Measurements from ENCODE around the gene HELZ.

Gene HELZ

GRCh38 chr17:67032985-67033384 is 212.0 kb downstream of the HELZ start:
- no peaks in the 10 kb centered on the region for H3K79me1 ChIP-seq (ENCODE audit: low read length)
- H2BK12ac ChIP-seq (ENCODE audit: low read length): no peak overlapping the region
- peaks cover 3% of the 10 kb centered on the region for H3K9me3 ChIP-seq (ENCODE audit: insufficient read depth, low read depth, low read length)
- H3K36me3 ChIP-seq (ENCODE audit: control insufficient read depth in 1 of 2, insufficient read depth in 2 of 2, low read length in 2 of 2): peaks cover 5 to 6% of the 10 kb centered on the region in 2 experiments
- no peak overlapping the region for H3K14ac ChIP-seq (ENCODE audit: low read length)
- H3K4me2 ChIP-seq (ENCODE audit: low read length): no peak overlapping the region
- H4K8ac ChIP-seq (ENCODE audit: low read depth, low read length): no peak overlapping the region
- no peak overlapping the region for H2BK120ac ChIP-seq (ENCODE audit: insufficient read depth, low read length, poor library complexity)
- H3K27me3 ChIP-seq (ENCODE audit: insufficient read depth, low read length): no peaks in the 10 kb centered on the region
- no peaks in the 10 kb centered on the region for H3K4me1 ChIP-seq (ENCODE audit: control insufficient read depth in 1 of 2, insufficient read depth in 2 of 2, low read length in 2 of 2)
- H4K12ac ChIP-seq (ENCODE audit: low read depth, low read length): no peak overlapping the region
- no peak for DNase-seq
- H3K23ac ChIP-seq (ENCODE audit: low read length): no peak overlapping the region
- H3K4me3 ChIP-seq (ENCODE audit: low read depth, low read length): no peak overlapping the region
- H2AK5ac ChIP-seq (ENCODE audit: low read length): no peak overlapping the region
- H2AFZ ChIP-seq (ENCODE audit: insufficient read depth, low read length, poor library complexity): no peak overlapping the region
- no peak overlapping the region for H4K91ac ChIP-seq (ENCODE audit: low read depth, low read length)
- H3K18ac ChIP-seq (ENCODE audit: low read length): no peak overlapping the region
- H2BK5ac ChIP-seq (ENCODE audit: low read depth, low read length, poor library complexity): no peak overlapping the region
- no peak overlapping the region for H3K4ac ChIP-seq (ENCODE audit: low read depth, low read length)
- H3K27ac ChIP-seq (ENCODE audit: low read depth, low read length): no peak overlapping the region
- no peak overlapping the region for H3K9ac ChIP-seq (ENCODE audit: low read length)
- H3K79me2 ChIP-seq (ENCODE audit: control insufficient read depth, insufficient read depth, low read length, poor library complexity): no peaks in the 10 kb centered on the region
- WGBS (ENCODE audit: extremely low coverage, insufficient coverage, insufficient read length): no CpG with 5 or more reads among the region's 13 CpGs

DNA sequence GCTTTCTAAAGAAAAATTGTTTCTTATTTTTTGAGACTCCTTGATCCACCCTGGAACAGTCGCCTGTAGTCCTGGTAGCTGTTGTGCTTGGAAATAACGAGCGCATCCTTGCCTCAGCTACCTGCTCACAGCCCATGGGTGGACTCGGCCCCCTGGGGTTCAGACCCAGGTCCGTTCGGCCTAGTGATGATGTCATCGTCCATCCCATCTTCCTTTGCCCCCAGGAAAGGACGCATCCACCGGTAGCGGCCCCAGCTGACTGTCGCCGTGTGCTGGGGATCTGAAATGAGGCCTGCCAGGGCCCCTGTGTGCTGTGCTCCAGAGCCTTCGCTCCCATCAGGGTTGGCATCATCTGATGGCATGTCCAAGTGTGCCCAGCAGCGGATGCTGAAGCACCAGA is 212.6 kb downstream of the HELZ start:
- H3K23ac ChIP-seq (ENCODE audit: low read length): no peak overlapping the region
- no peak overlapping the region for H4K8ac ChIP-seq (ENCODE audit: low read depth, low read length)
- H3K4ac ChIP-seq (ENCODE audit: low read depth, low read length): no peak overlapping the region
- no peak overlapping the region for H3K4me2 ChIP-seq (ENCODE audit: low read length)
- peaks cover 5 to 6% of the 10 kb centered on the region in 2 experiments for H3K36me3 ChIP-seq (ENCODE audit: control insufficient read depth in 1 of 2, insufficient read depth in 2 of 2, low read length in 2 of 2)
- H3K14ac ChIP-seq (ENCODE audit: low read length): no peak overlapping the region
- H3K9me3 ChIP-seq (ENCODE audit: insufficient read depth, low read depth, low read length): peaks cover 3% of the 10 kb centered on the region
- H3K4me1 ChIP-seq (ENCODE audit: control insufficient read depth in 1 of 2, insufficient read depth in 2 of 2, low read length in 2 of 2): no peaks in the 10 kb centered on the region
- no peak overlapping the region for H4K12ac ChIP-seq (ENCODE audit: low read depth, low read length)
- no peak overlapping the region for H2AK5ac ChIP-seq (ENCODE audit: low read length)
- no peaks in the 10 kb centered on the region for H3K79me2 ChIP-seq (ENCODE audit: control insufficient read depth, insufficient read depth, low read length, poor library complexity)
- H2BK120ac ChIP-seq (ENCODE audit: insufficient read depth, low read length, poor library complexity): no peak overlapping the region
- H3K4me3 ChIP-seq (ENCODE audit: low read depth, low read length): no peak overlapping the region
- no peak overlapping the region for H3K18ac ChIP-seq (ENCODE audit: low read length)
- no peak overlapping the region for H2AFZ ChIP-seq (ENCODE audit: insufficient read depth, low read length, poor library complexity)
- DNase-seq: no peak
- no peaks in the 10 kb centered on the region for H3K27me3 ChIP-seq (ENCODE audit: insufficient read depth, low read length)
- no peak overlapping the region for H4K91ac ChIP-seq (ENCODE audit: low read depth, low read length)
- WGBS (ENCODE audit: extremely low coverage, insufficient coverage, insufficient read length): no CpG with 5 or more reads among the region's 14 CpGs
- H2BK5ac ChIP-seq (ENCODE audit: low read depth, low read length, poor library complexity): no peak overlapping the region
- H2BK12ac ChIP-seq (ENCODE audit: low read length): no peak overlapping the region
- H3K79me1 ChIP-seq (ENCODE audit: low read length): no peaks in the 10 kb centered on the region
- H3K9ac ChIP-seq (ENCODE audit: low read length): no peak overlapping the region
- H3K27ac ChIP-seq (ENCODE audit: low read depth, low read length): no peak overlapping the region

DNA sequence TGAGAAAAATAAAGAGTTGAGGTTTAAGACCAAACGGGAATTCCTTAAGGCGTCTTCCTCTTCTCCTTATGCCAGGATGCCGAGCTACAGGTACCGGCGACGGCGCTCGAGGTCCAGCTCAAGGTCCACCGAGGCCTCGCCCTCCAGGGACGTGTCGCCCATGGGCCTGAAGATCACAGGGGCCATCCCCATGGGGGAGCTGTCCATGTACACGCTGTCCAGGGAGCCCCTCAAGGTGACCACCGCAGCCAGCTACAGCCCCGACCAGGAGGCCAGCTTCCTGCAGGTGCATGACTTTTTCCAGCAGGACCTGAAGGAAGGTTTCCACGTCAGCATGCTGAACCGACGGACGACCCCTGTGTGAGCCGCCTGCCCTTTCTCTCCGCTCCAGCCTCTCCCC is 214.4 kb downstream of the HELZ start:
- Histone ChIP-seq H2BK12ac (ENCODE audit: low read length) (no peak overlapping the region), H3K14ac (ENCODE audit: low read length) (no peak overlapping the region), H2BK5ac (ENCODE audit: low read depth, low read length, poor library complexity) (no peak overlapping the region), H2AFZ (ENCODE audit: insufficient read depth, low read length, poor library complexity) (no peak overlapping the region), H3K27me3 (ENCODE audit: insufficient read depth, low read length) (no peaks in the 10 kb centered on the region), H3K79me1 (ENCODE audit: low read length) (no peaks in the 10 kb centered on the region), H3K79me2 (ENCODE audit: control insufficient read depth, insufficient read depth, low read length, poor library complexity) (no peaks in the 10 kb centered on the region), H2AK5ac (ENCODE audit: low read length) (no peak overlapping the region), H3K9ac (ENCODE audit: low read length) (no peak overlapping the region), H3K4me2 (ENCODE audit: low read length) (no peak overlapping the region), H4K12ac (ENCODE audit: low read depth, low read length) (no peak overlapping the region), H3K4ac (ENCODE audit: low read depth, low read length) (no peak overlapping the region), H4K8ac (ENCODE audit: low read depth, low read length) (no peak overlapping the region), H3K27ac (ENCODE audit: low read depth, low read length) (no peak overlapping the region), H3K36me3 (ENCODE audit: control insufficient read depth in 1 of 2, insufficient read depth in 2 of 2, low read length in 2 of 2) (peaks cover 9 to 15% of the 10 kb centered on the region in 2 experiments), H3K4me3 (ENCODE audit: low read depth, low read length) (no peak overlapping the region), H3K9me3 (ENCODE audit: insufficient read depth, low read depth, low read length) (peaks cover 3% of the 10 kb centered on the region), H3K4me1 (ENCODE audit: control insufficient read depth in 1 of 2, insufficient read depth in 2 of 2, low read length in 2 of 2) (peaks cover 0 to 4% of the 10 kb centered on the region in 2 experiments), H4K91ac (ENCODE audit: low read depth, low read length) (no peak overlapping the region), H3K23ac (ENCODE audit: low read length) (no peak overlapping the region), H2BK120ac (ENCODE audit: insufficient read depth, low read length, poor library complexity) (no peak overlapping the region), H3K18ac (ENCODE audit: low read length) (no peak overlapping the region)
- WGBS (ENCODE audit: extremely low coverage, insufficient coverage, insufficient read length): no CpG with 5 or more reads among the region's 21 CpGs
- no peak for DNase-seq

DNA sequence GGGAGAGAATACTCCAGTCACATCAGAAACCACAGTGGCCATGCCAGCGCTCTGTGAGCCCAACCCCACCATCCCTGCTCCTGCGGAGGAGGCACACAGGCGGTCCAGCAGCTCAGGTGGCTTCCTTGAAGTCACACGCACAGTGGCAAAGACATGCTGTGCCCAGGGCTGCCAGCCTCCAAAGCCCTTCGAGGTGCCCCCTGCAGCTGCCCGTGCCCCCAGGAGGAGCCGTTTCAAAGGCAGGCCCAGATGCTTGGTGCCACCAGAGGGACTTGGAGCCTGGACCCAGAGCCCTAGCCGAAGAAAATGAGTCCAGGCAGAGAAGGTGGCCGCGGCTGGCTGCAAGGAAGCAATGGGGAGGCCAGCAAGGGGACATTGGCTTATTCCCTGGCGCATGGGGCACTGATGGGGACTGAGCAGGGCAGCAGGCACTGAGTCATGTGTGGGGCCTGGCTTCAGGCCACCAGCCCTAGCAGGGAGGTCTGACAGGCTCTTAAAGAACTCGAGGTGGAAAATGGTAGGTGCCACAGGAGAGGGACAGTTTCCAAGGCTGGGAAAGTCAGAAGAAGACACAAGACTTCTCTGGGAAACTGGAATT is 217.9 kb downstream of the HELZ start:
- DNase-seq: no peak
- Histone ChIP-seq H4K12ac (ENCODE audit: low read depth, low read length) (no peak overlapping the region), H3K14ac (ENCODE audit: low read length) (no peak overlapping the region), H3K4ac (ENCODE audit: low read depth, low read length) (no peak overlapping the region), H3K27ac (ENCODE audit: low read depth, low read length) (no peak overlapping the region), H3K23ac (ENCODE audit: low read length) (no peak overlapping the region), H3K9ac (ENCODE audit: low read length) (no peak overlapping the region), H4K91ac (ENCODE audit: low read depth, low read length) (no peak overlapping the region), H3K4me3 (ENCODE audit: low read depth, low read length) (no peak overlapping the region), H3K79me2 (ENCODE audit: control insufficient read depth, insufficient read depth, low read length, poor library complexity) (no peaks in the 10 kb centered on the region), H3K9me3 (ENCODE audit: insufficient read depth, low read depth, low read length) (no peaks in the 10 kb centered on the region), H3K4me1 (ENCODE audit: control insufficient read depth in 1 of 2, insufficient read depth in 2 of 2, low read length in 2 of 2) (peaks cover 0 to 4% of the 10 kb centered on the region in 2 experiments), H2AK5ac (ENCODE audit: low read length) (no peak overlapping the region), H3K79me1 (ENCODE audit: low read length) (no peaks in the 10 kb centered on the region), H3K27me3 (ENCODE audit: insufficient read depth, low read length) (no peaks in the 10 kb centered on the region), H4K8ac (ENCODE audit: low read depth, low read length) (no peak overlapping the region), H2BK5ac (ENCODE audit: low read depth, low read length, poor library complexity) (no peak overlapping the region), H3K4me2 (ENCODE audit: low read length) (no peak overlapping the region), H3K36me3 (ENCODE audit: control insufficient read depth in 1 of 2, insufficient read depth in 2 of 2, low read length in 2 of 2) (peaks cover 19 to 31% of the 10 kb centered on the region in 2 experiments), H2BK12ac (ENCODE audit: low read length) (no peak overlapping the region), H3K18ac (ENCODE audit: low read length) (no peak overlapping the region), H2AFZ (ENCODE audit: insufficient read depth, low read length, poor library complexity) (no peak overlapping the region), H2BK120ac (ENCODE audit: insufficient read depth, low read length, poor library complexity) (no peak overlapping the region)
- WGBS (ENCODE audit: extremely low coverage, insufficient coverage, insufficient read length): no CpG with 5 or more reads among the region's 12 CpGs
